Stimulated activated CD8-positive, alpha-beta memory T cell treated with anti-CD3 and anti-CD28 coated beads, Interleukin-15, amount 100 ng/mL, for 24 hours (primary cell): Measurements from ENCODE around the gene LCLAT1.
"Not testable (repeated sequence)": the region's sequence is repeated elsewhere in the genome, so short reads cannot be mapped to it uniquely, and the experiment has no call there.

Experiments
- DNase-seq: peaks from one replicate; pipeline ENCODE4 v3.0.0-alpha.2; 2020; ENCODE audit warnings: low read depth

Gene LCLAT1

GRCh38 chr2:30455114-30455738, 8.2 kb downstream of the LCLAT1 start:
- no peak for DNase-seq

GRCh38 chr2:30456106-30456505, 9.1 kb downstream of the LCLAT1 start:
- no peak for DNase-seq

GRCh38 chr2:30456579-30456978, 9.5 kb downstream of the LCLAT1 start:
- no peak for DNase-seq

- DNase-seq, result no peak
Observed at GRCh38 chr2:30457296-30457695, 10.2 kb downstream of the LCLAT1 start.

GRCh38 chr2:30459140-30459539, 12.1 kb downstream of the LCLAT1 start:
- DNase-seq, result no peak

GRCh38 chr2:30462131-30462857, 15.2 kb downstream of the LCLAT1 start:
- no peak for DNase-seq

- no peak for DNase-seq
Observed at GRCh38 chr2:30463535-30463934, 16.5 kb downstream of the LCLAT1 start.

- DNase-seq, result no peak
Observed at GRCh38 chr2:30464544-30465170, 17.6 kb downstream of the LCLAT1 start.

GRCh38 chr2:30465171-30465545, 18.1 kb downstream of the LCLAT1 start:
- no peak for DNase-seq

GRCh38 chr2:30466216-30466615, 19.2 kb downstream of the LCLAT1 start:
- DNase-seq, result no peak

GRCh38 chr2:30467062-30467826, 20.2 kb downstream of the LCLAT1 start:
- not testable (repeated sequence) for DNase-seq

- no peak for DNase-seq
Observed at GRCh38 chr2:30470426-30470825, 23.4 kb downstream of the LCLAT1 start.

GRCh38 chr2:30472326-30472725, 25.3 kb downstream of the LCLAT1 start:
- no peak for DNase-seq

GRCh38 chr2:30475542-30475941, 28.5 kb downstream of the LCLAT1 start:
- no peak for DNase-seq

- DNase-seq, result no peak
Observed at GRCh38 chr2:30476636-30477035, 29.6 kb downstream of the LCLAT1 start.

GRCh38 chr2:30480703-30481322, 33.8 kb downstream of the LCLAT1 start:
- no peak for DNase-seq

GRCh38 chr2:30481323-30481800, 34.3 kb downstream of the LCLAT1 start:
- DNase-seq, result no peak

- DNase-seq, result no peak
Observed at GRCh38 chr2:30482011-30482410, 35.0 kb downstream of the LCLAT1 start.

GRCh38 chr2:30484145-30484544, 37.1 kb downstream of the LCLAT1 start:
- DNase-seq, result no peak

- DNase-seq, result no peak
Observed at GRCh38 chr2:30484995-30485394, 37.9 kb downstream of the LCLAT1 start.

GRCh38 chr2:30486655-30487054, 39.6 kb downstream of the LCLAT1 start:
- no peak for DNase-seq

- DNase-seq, result no peak
Observed at GRCh38 chr2:30487603-30488002, 40.6 kb downstream of the LCLAT1 start.
